Posterior cingulate gyrus (tissue), 11 donors: ENCODE data around the gene KAZALD1.

Experiments used
- DNase-seq, 10 donors: peaks; one replicate each; pipeline versions ENCODE4 v3.0.0 to v3.0.0-alpha.2; 2020 to 2021; ENCODE audit warnings: mixed read lengths in 3 of 10
- intact Hi-C: fragments of 100-400 bp; cut with DNase I; formaldehyde crosslinking; loops from one replicate; pipeline ENCODE4 v1.15.1; 2023

Gene KAZALD1

DNA sequence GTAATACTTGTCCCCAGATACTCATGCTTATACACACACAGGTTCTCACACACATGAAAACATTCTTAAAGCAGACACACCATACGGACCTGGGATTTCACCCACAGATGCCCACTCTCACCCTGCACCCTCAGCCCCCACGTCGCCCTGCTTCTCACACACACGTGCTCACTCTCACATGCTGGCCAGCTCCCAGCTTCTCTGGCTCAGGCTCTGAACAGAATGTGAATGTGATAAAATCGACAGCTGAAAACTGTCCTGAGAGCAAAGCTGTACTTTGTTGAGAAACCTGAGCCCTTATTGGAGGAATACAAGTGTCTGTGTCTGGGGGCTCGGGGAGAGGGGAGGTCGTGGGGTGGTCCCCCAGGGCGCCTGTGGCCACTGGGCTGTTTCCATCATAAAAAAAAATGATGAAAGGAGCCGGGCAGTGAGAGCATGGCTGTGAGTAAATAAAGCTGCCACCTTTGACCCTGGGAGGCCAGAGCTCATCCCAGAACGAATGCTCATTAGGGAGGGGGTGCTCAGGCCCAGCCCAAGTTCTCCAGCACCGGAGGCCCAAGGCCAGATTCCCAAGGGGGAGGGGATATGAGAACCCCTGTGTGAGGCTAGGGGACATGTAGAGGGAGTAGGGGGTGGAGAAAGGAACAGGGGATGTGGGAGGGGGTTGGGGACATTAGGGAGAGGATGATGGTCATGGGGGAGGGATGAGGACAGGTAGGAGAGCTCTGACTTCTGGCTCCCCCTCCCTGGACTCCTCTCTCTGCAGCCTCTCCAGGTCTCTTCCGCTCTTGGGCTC lies 51.2 kb downstream of the KAZALD1 start:
- DNase-seq = peak in 2 of 10 donors; percentile 5 to 49
- intact Hi-C loops = no loop called here

DNA sequence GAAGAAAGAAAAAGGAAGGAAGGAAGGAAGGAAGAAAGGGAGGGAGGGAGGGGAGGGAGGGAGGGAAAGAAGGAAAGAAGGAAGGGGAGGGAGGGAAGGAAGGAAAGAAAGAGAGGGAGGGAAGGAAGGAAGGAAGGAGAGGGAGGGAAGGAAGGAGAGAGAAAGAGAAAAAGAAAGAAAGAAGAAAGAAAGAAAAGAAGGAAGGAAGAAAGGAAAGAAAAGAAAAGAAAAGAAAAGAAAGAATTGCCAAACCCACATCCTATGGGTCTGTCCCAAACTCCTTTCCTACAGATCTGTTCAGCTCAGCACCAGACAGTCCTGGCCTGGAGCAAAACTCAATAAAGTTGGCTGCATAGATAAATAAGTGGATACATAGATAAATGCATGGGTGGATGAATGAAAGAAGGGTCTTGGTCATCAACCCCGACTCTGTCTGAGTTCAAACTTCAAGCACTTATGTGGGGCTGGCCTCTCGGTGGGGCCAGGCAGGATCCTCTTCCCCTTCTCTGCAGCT lies 52.2 kb downstream of the KAZALD1 start:
- DNase-seq = peak in 1 of 10 donors; percentile 22
- intact Hi-C loops = no loop called here

DNA sequence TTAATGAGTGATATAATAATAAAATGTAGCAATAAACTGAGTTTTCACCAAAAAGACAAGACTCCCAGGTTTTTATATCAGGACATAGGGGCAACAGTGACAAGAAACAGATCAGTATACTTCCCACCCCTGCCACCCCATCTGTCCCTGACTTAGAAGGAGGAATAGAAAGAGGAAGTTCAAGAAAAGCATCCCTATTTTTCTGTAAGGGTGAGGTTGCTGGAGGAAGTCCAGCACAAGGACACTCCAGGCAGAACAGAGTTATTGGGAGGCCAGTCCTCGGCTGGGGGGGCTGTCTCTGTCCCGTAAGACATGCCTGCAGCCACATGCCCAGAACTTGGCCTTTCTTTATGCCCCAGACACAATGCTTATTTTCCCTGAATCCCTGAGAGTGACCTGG lies 52.9 kb downstream of the KAZALD1 start:
- intact Hi-C loops = no loop called here
- DNase-seq = peak in 2 of 10 donors; percentile 7 to 12
